GM18507 (cell line): ENCODE data around the gene FBXL13.
"Not testable (repeated sequence)": the region's sequence is repeated elsewhere in the genome, so short reads cannot be mapped to it uniquely, and the experiment has no call there.

Experiments used
- DNase-seq: peaks from one replicate; pipeline ENCODE4 v3.0.0; 2011; ENCODE audit warnings: low read depth; ENCODE audit not compliant: insufficient read length; ENCODE audit errors: extremely low spot score
- FAIRE-seq: peaks from 2 replicates; lab custom pipeline; 2011; peaks lifted over from hg19 to GRCh38; lab: Jason Lieb, UNC

FBXL13 gene

DNA sequence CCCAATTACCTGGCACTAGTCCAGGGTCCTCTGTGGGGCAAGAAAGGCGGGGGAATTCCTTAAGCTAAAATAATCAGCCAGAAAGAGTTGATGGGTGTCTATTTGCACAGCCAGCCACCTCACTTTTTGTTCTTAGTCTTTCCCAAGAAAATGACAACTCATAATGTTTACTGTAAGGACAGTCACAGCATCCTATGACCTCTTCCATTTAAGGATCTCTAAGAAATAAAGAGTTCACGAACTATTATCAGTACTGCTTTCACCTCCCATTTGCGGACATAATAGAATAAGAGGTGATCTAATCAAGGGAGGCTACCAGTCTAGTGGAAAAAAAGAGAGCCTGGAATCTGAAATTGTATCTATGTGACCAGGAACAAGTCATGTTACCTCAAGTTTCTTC lies 234.2 kb downstream of the FBXL13 start:
- DNase-seq, result no peak

GRCh38 chr7:102838572-102839101 lies 236.0 kb downstream of the FBXL13 start:
- not testable (repeated sequence) for FAIRE-seq

More for the DNA sequence above, 234.2 kb downstream of the FBXL13 start:
- FAIRE-seq, result no peak

DNA sequence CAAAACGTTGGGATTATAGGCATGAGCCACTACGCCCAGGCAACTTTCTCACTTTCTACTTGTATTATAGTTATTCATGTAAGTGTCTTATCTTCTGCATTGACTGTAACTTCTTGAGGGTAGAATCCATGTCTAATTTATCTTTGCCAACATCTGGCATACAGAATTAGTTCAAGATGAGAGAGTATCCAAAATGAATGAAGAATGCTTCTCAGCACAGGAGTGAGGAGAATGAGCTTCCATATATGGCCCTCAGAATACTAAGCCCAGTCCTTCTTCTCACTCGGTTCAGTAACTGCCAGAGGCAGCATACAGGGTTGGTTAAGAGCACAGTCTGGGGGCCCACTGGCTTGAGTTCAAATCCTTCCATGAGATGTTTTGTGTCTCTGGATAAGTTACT lies 236.8 kb downstream of the FBXL13 start:
- DNase-seq, result no peak
- no peak for FAIRE-seq

More at GRCh38 chr7:102838572-102839101, 236.0 kb downstream of the FBXL13 start:
- DNase-seq, result not testable (repeated sequence)

DNA sequence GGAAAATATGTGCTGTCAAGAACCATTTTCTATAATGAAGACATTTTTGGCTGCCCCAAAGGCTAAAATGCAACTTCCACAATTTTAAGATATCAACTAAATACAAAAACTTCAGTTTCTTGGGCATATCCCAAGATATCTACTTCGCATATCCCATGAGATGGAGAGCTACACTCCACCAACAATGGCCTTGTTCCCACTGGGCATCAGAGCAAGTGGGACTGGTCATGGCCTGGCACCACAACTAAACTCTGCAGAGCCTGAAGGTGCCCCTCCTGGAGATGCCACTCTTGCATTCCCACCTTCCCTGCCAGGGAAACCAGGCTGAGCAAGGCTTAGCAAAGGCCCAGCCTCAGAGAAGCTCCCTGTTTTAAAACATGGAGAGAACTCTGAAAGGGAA lies 237.6 kb downstream of the FBXL13 start:
- no peak for FAIRE-seq

DNA sequence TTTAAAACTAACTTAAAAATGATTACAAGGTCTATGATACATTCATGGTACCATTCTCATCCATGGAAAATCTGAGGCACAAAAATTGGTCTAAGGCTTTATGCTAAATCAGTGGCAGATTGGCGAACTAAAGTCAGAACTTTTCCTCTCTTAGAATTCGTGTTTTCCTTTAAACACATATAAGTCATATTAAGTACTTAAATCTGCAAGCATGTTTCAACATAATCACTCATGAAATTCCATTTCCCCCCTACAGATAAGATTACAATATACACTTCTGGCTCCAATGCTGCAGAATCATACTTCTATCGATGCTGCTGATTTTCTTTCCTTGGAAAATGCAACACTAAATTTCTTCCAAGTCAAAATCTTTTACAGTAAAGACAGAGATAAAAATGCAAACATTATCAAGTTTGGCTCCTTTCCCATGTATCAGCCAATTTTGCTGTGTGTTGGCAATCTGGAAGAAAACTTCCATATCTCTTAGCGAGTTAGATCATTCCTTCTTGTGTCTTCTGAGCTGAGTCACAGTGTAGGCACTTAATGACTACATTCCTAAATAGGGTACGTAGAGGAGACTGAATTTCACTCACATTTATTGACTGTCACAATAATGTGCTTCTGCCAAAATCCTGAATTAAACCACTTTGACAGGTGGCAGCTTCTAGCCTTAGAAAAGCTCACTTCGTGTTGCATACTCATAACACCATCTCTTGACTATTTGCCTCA lies 238.2 kb downstream of the FBXL13 start:
- FAIRE-seq (no peak), DNase-seq (no peak)

More for the DNA sequence above, 237.6 kb downstream of the FBXL13 start:
- DNase-seq, result no peak

DNA sequence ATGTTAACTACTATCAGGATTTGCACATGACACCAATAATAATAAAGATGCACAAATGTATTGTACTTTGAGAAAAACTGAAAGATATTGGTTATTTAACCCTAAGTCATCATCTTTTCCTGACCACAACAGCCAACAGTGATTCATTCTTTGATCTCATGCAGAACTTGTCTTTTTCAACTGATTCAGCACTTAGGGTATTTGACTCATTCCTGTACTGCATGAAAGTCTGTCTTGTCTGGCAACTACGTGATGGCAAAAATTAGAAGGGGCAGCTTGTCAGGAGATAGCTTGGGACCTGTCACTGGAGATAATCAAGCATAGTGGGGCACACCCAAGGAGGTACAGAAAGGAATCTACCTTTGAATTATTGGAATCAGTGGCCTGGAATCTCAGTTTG lies 239.6 kb downstream of the FBXL13 start:
- peak; percentile 73 for FAIRE-seq
- DNase-seq, result peak; percentile 4

DNA sequence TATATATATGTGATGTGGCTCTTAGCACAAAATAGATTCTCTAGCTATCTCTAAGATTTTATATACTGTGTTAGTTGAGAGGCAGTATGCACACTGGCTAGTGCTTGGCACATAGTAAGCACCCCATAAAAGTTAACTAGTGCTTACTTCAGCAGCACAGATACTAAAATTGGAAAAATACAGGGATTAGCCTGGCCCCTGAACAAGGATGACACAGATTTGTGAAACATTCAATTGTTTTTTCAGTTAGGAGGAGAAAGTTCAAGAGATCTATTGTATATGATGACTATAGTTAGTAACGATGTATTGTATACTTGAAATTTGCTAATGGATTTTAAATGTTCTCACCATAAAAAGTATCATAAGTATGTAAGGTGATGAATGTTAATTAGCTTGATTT lies 240.1 kb downstream of the FBXL13 start:
- FAIRE-seq (no peak), DNase-seq (no peak)

GRCh38 chr7:102833343-102833742 lies 241.3 kb downstream of the FBXL13 start:
- FAIRE-seq (no peak), DNase-seq (no peak)

DNA sequence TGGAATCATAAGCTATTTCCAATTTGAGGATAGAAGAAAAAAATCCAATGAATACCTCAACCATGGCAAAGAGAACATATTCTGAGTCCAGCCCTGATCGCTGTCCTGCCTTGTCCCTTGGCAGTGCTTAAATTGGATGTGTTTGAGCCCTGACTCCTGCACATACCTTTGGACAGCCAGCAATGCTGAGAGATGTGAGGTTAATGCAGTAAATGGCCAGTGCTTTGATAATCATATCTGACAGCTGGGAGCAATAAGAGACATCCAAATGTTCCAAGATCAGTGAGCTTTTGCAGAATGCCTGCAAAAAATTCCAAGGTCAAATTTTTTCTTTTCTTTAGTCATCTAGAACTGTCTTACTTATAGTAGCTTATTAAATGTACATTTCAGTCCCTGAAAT lies 241.9 kb downstream of the FBXL13 start:
- FAIRE-seq, result no peak
- no peak for DNase-seq

GRCh38 chr7:102830197-102830596 lies 244.4 kb downstream of the FBXL13 start:
- no peak for DNase-seq

GRCh38 chr7:102829075-102829474 lies 245.5 kb downstream of the FBXL13 start:
- DNase-seq, result no peak
- no peak for FAIRE-seq

More at GRCh38 chr7:102830197-102830596, 244.4 kb downstream of the FBXL13 start:
- FAIRE-seq, result no peak

GRCh38 chr7:102828286-102828685 lies 246.3 kb downstream of the FBXL13 start:
- no peak for FAIRE-seq
- DNase-seq, result no peak

- FAIRE-seq (no peak), DNase-seq (no peak)
Measured at GRCh38 chr7:102823390-102824119, 251.0 kb downstream of the FBXL13 start.

DNA sequence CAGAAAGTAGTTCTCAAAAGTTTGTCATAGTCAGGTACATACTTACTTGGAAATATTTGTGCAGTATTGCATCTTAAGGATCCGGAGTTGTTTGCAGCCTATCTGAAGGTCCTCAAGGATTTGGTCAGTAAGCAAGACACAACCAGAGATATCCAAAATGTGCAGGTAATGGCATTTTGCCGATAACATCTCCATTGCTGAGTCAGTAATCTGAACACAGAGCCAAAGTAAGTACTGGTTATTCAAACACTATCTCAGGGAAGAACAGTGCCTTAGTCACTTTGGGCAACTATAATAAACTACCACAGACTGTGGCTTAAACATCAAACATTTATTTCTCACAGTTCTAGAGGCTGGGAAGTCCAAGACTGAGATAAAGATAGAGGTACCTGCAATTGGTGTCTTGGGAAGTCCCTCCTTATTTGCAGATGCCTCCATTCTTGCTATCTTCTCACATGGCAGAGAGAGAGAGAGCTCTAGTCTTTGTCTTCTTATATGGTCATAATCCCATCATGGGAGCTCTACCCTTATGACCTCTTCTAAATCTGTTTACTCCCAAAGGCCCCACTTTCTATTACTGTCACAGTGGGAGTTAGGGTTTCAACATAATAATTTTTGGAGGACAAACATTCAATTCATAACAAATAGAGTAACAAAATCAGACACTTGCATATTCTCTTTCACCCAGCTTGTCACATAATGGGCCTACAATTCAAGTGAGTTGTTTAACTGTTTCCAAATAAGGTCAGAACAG lies 252.4 kb downstream of the FBXL13 start:
- DNase-seq (no peak), FAIRE-seq (no peak)

- DNase-seq (no peak), FAIRE-seq (no peak)
Measured at GRCh38 chr7:102819151-102819550, 255.4 kb downstream of the FBXL13 start.

GRCh38 chr7:102817616-102818573 lies 256.7 kb downstream of the FBXL13 start:
- FAIRE-seq, result no peak
- no peak for DNase-seq

- DNase-seq, result no peak
- FAIRE-seq, result no peak
Measured at GRCh38 chr7:102814025-102814471, 260.5 kb downstream of the FBXL13 start.

DNA sequence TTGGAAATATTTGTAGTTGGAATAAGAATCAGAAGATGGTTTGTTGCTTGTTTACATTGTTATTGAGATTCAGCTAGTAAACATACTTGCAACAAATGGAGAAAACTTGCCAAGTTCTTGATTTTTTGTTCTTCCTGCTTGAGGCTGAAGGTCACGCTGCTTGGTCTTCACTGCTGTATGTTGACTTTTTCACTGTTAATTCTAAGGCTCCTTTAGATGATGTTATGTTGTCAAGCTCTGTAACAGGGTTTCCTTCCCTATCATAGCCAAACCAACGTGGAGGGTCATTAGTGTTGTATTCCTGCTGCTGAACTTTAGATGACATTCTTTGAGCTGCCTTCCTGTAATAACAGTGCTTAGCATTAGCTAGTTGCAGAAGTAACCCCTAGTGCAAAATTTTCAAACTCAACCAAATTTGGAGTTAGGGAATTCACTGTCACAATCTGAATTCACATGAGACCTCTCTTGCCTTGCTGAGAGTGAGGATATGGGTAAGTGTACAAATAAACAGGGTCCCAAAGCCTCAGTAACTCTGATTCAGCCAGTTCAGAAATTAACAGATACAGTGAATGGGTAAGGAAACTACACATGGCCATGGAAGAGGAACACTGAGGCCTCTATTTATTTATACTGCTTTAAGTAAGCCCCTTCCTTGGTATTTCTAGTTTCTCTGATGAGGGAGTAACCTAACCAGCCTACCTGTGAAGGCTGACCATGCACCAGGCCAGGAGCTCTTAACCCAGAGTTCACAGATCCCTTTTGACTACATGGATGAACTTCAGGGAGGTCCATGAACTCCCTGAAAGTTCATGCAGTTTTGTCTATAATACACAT lies 261.2 kb downstream of the FBXL13 start:
- FAIRE-seq (no peak), DNase-seq (no peak)
